Measurements from ENCODE around the gene GUK1.

DNA sequence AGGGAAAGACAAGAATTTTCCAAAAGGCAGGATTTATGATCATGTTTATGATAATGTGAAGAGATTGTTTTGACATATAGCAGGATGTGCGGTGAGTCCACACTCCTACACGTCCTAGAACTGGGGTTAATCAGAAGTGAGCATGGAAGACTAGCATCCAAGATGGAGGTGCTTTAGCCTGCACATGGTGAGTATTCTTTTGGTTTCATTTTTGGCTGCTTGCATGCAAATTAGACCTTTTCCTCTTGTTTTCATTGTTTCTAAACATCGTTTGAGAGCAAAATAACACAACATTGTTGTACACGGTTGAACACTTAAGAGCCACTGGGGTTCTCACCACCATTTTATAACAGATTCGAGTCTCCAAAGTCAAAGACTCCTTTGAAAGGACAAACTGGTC, 14.9 kb upstream of the GUK1 start:
- TF ChIP-seq EP300 (IDR thresholded peaks at IDR 0.05) = no peak
- TF ChIP-seq, protein P1, sequence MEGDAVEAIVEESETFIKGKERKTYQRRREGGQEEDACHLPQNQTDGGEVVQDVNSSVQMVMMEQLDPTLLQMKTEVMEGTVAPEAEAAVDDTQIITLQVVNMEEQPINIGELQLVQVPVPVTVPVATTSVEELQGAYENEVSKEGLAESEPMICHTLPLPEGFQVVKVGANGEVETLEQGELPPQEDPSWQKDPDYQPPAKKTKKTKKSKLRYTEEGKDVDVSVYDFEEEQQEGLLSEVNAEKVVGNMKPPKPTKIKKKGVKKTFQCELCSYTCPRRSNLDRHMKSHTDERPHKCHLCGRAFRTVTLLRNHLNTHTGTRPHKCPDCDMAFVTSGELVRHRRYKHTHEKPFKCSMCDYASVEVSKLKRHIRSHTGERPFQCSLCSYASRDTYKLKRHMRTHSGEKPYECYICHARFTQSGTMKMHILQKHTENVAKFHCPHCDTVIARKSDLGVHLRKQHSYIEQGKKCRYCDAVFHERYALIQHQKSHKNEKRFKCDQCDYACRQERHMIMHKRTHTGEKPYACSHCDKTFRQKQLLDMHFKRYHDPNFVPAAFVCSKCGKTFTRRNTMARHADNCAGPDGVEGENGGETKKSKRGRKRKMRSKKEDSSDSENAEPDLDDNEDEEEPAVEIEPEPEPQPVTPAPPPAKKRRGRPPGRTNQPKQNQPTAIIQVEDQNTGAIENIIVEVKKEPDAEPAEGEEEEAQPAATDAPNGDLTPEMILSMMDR (IDR thresholded peaks at IDR 0.05) = no peak
- TF ChIP-seq POLR2AphosphoS5 (IDR thresholded peaks at IDR 0.05) = no peak

Measured in gastroesophageal sphincter (tissue), 3 donors.